Spleen (tissue), 7 donors: Measurements from ENCODE around the gene LRP2.

Source experiments
- POLR2A ChIP-seq, 3 donors: fragments of 450-650 bp; IDR thresholded peaks; one replicate each; pipeline ENCODE4 v1.5.1; 2017; ENCODE audit warnings: antibody characterized with exemption in 3 of 3, mild to moderate bottlenecking in 1 of 3
- POLR2AphosphoS5 ChIP-seq, 3 donors: sonication (generic); formaldehyde crosslinking; IDR thresholded peaks; one replicate each; pipeline ENCODE4 v1.5.1; 2017; ENCODE audit warnings: antibody characterized with exemption in 3 of 3
- TF ChIP-seq, protein P1 (sequence below), 11 experiments: fragments of 200-600 bp in 7 of 11; fragments of 450-650 bp in 4 of 11; sonication (generic) in 4 of 11; IDR thresholded peaks in 8 of 11; conservative IDR thresholded peaks in 3 of 11; 1 replicate in 7 of 11; 2 replicates in 4 of 11; pipeline versions ENCODE4 v1.4.0 to v1.8.0; 2016 to 2021; ENCODE audit warnings: antibody characterized with exemption in 11 of 11, inconsistent platforms in 4 of 11, mild to moderate bottlenecking in 1 of 11
- donor health status: DM: no; HTN: no; CAD: no; lungs with moderate emphysema.
- donor health status: DM: no; HTN: no; CAD: no.
- donor health status: DM: no; HTN: no; CAD: no.

DNA sequence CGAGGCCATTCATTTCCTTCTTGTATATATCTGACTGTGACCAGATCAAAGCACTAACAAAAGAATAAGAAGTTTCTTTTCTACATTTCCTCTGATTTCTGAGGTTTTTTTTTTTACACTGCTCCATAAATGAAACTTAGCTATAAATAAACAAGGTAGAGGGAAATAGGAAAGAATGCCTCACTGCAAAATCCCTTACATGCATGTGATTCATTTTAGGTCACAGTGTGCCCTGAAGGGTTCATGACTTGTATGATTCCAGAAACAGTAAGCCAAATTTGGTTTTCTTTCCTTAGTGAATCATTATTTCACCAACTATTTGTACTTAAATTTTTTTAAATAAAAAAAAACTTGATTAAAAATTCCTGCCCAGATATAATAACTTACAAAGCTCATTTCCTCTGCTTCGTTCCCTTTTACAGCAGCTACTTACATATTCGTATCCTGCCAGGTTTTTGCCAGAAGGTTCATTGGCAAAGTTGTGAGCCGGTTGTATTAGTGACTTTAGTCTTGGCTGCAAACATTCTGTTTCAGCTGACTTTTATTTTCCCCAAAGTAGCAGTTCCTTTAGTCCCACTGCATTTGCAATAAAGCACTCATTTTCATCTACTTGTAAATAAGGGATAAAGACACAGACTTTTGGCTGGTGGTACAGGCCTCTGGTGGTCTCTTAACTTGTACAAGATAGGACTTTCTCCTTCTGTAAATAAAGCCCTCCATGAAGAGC, 58.6 kb downstream of the LRP2 start:
- TF ChIP-seq, protein P1, sequence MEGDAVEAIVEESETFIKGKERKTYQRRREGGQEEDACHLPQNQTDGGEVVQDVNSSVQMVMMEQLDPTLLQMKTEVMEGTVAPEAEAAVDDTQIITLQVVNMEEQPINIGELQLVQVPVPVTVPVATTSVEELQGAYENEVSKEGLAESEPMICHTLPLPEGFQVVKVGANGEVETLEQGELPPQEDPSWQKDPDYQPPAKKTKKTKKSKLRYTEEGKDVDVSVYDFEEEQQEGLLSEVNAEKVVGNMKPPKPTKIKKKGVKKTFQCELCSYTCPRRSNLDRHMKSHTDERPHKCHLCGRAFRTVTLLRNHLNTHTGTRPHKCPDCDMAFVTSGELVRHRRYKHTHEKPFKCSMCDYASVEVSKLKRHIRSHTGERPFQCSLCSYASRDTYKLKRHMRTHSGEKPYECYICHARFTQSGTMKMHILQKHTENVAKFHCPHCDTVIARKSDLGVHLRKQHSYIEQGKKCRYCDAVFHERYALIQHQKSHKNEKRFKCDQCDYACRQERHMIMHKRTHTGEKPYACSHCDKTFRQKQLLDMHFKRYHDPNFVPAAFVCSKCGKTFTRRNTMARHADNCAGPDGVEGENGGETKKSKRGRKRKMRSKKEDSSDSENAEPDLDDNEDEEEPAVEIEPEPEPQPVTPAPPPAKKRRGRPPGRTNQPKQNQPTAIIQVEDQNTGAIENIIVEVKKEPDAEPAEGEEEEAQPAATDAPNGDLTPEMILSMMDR (IDR thresholded peaks at IDR 0.05 in 8 of 11, conservative IDR thresholded peaks at IDR 0.05 in 3 of 11), result no peak
- no peak for TF ChIP-seq POLR2AphosphoS5 (IDR thresholded peaks at IDR 0.05)
- TF ChIP-seq POLR2A (IDR thresholded peaks at IDR 0.05), result no peak
